Stimulated activated CD8-positive, alpha-beta memory T cell treated with anti-CD3 and anti-CD28 coated beads, Interleukin-12 subunit alpha, Interleukin-12 subunit beta, amount 100 ng/mL, for 24 hours (primary cell): ENCODE results near the gene DCBLD2.

Experiments used
- DNase-seq: peaks from one replicate; pipeline ENCODE4 v3.0.0-alpha.2; 2020; ENCODE audit errors: extremely low read depth

Gene DCBLD2

DNA sequence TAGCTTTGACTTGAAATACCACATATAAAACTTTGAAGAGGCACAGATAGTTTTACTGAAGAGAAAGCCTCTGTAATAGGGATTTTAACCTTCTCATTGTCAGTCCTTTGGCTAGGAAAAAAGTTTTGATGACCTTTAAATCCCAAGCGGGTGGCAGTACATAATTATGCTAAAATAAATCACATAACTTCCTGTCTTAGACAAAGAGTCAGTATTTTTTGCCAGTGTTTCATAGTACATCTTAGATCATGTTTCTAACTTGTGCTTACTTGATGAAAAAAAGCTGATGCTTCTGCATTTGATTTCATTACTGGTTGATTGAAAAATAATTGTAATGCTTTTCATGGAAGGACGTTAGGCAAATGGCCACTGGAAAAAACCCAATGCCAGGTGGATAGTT, 132.5 kb downstream of the DCBLD2 start:
- DNase-seq, result no peak

DNA sequence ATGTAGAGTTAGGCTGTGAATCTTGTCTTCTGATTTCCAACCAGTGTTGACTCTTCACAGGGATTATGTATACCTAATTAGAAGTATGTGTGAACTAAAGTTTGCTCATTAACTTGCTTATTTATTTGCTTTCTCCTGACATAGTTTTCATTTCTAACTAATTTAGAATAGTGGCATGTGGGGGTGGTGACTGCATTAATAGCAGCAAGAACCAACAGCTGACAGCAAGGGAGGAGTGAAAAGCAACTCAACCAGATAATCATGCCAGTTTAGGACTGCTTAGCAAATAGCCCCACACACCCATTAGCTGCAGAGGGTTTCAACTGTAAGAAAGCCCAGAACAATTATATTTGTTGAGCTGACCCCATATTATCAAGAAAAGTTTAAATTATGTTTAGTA, 134.6 kb downstream of the DCBLD2 start:
- DNase-seq, result no peak

DNA sequence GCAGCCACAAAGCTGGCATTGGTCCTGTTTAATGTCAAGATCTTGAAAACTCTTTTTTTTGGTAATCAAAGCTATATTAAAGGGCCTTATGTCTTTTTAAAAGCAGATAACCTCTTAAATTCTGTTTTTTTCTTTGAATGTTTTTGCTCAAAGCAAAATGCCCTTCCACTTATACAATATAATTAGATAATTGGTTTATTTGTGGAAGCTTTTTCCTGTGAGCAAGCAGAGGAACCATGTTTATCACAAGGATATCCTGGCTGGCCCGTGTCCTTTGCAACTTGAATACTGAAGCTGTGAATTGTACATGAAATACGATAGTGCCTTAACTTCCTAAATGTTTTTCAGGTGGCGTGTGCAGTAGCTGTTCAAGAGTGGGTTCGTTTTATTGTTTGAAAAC, 135.8 kb downstream of the DCBLD2 start:
- DNase-seq, result no peak

DNA sequence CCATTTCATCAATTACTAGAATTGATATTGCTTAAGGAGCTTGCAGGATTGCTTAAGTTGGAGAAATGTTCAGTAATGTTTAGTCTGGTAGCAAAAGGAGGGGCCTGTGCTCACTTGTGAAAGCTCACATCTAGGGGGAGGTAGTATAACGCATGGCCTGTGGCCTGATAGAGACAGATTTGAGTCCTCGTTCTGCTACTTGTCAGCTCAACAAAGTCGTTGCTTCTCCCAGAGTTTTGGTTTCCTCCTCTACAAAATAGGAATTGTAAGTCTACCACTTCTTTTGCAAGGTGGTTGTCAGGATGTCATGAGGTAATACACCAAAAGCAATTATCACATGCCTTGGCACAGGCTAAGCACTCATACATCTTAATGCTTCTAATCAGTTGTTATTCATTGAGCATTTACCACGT, 137.0 kb downstream of the DCBLD2 start:
- no peak for DNase-seq

DNA sequence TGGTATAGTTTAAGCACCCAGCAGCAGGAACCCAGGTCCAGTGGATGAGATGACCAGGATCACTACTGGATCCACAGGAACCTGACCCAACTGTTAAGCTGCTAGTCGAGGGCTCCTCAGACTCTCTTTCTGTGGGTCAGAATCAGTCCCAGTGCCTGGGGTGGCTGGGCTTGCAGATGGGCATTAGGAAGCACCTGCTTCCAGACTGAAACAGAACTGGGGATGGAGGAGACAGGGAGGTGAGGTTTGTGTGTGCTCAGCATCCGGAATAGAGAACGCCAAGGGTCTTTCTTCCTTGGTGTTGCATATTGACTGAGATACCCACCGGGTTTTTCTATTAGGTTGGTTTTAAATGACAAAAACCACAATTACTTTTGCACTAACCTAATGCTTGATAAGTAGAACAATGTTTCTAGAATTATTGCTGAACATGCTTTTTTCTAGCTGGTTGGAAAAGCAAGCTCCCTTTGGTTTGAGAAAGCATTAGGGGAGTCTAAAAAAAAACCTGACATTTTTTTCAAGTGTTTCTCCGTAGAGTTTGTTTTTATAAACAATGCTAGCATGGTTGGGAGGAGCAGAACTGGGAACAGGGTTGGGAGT, 137.6 kb downstream of the DCBLD2 start:
- no peak for DNase-seq

DNA sequence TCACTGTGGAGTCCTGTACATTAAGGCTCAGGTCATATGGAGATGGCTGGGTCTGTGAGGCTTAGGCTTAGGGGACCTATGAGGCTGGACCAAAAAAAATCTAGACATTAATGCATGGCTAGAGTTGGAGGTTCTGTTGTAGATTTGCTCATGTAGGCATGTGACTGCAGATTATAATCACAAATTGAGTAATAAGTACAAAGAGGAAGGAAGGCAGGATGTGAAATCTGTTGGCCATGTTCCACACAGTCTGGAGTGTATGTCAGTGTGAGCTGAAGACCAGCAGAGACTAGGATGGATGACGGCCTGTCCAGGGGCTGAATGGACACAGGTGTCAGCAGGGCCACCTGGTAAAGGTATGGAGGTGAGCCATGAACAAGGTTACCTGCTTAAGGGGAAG, 138.4 kb downstream of the DCBLD2 start, which contains the start of gene ST3GAL6:
Gene ST3GAL6, plus strand, starts transcription at position 265 of the 400 bp plus-strand sequence. CDS start 5,101 bp downstream, outside the sequence.
- no peak for DNase-seq

DNA sequence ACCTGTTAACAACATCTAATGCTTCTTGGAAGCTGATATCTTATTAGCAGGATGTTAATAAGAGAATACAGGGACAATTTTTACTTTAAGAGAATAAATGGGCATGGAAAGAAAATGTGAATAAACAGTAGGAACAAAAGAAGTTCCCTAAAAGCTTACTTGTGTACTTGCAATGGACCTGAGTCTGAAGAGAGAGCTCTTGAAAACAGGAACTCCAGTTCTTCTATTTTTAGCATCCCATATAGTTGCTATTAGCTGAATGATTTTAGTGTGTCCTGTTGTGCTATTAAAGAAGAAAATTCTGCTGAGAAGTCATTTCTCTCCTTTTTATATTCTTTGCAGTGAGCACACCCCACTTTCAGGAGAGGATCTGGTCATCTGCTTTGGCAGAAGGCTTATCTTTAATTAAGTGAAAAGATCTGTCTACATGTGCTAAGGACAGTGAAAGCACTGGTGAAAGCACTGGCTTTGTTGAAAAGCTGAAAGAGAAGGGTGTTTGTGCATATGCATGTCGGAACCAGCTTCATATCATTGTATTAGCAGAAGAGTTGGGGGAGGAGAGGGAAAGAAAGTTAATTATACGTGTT, 139.8 kb downstream of the DCBLD2 start:
- no peak for DNase-seq

DNA sequence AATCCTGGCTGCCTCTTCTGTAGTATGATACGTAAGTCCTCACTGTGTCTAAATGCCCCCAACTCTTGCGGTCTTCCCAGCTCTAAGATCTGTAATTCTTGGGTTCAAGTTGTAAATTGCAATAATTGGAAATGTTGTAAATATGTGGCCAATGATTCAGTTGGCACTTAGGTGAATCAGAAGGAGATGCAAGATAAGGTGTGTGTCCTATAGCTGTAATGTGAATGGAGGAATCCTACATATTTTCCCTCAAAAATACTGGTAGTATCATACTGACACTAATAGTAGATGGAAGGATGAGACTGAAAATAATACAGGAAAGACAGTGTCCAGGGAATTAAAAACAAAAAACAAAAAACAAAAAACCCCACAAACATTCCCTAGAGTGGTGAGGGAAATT, 141.9 kb downstream of the DCBLD2 start:
- DNase-seq, result no peak

DNA sequence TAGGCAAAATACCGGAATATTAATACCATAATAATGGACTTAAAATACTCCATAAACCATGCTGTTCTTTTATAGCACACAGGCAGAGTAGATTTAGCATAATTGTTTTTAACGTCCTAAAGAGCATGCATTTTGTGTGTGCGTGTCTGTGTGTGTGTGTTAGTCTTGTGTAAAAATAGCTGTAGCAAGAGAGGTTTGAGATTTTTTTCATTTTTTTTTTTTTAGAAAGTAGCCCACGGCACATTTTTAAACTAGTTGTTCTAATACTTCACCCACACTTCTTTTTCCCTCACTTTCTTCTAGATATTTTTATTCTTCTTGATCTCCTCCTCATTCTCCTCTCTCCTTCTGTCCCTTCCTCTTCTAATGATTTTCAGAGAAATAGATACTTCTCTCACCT, 145.9 kb downstream of the DCBLD2 start:
- no peak for DNase-seq

DNA sequence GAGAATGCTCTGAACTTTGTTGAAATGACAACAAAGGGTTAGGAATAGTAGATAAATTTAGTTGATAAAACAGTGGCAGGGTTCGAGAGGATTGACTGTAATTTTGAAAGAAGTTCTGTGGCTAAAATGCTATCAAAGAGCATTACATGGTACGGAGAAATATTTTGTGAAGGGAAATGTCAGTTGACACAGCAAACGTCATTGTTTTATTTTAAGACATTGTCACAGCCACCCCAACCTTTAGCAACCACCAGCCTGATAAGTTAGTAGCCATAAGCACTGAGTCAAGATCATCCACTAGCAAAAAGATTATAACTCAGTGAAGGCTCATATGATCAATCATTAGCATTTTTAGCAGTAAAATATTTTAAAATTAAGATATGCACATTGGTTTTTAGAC, 147.0 kb downstream of the DCBLD2 start:
- DNase-seq, result no peak

DNA sequence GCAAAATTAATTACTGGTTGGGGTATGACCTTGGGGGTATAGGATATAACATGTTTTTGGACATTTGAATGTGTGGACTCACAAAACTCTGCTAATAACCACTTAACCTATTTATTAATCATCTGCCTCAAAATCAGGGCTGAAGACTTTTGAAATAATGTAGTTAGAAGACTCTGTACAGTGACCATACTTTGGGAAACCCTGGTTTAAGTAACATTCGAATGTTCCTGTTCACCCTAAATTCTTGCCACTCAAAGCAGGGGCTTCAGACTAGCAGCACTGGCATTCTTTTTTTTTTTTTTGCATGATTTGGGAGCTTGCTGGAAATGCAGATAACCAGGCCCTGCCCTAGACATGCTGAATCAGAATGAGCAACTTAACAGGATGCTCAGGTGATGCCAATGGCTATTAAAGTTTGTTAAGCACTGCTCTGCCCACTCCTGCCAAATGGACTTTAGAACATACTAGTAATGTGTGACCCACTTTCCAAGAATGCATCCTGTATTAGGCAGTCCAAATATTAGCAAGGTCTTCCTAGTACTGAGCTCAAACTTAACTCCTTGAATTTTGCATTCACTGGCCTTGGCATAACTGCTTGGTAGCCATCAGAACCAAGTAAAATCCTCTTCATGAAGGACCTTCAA, 151.1 kb downstream of the DCBLD2 start:
- DNase-seq, result no peak

DNA sequence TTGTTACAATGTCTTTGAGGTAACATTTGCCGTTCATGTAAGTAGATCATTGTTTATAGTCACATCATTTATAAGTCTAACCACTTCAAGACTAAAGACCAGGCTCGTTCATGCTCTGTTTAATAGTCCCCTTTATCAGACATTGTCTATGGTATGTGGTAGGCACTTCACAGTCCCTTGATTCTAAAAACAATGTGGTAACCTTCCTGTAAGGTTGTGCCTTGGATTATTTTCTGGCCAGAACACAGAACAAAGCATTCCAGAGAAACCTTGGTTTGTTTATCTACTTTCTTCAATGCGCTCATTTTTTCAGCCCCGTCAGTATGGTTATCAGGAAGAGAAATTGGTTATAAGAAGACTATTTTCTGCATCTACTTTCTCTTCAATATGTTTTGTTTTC, 154.6 kb downstream of the DCBLD2 start:
- no peak for DNase-seq

DNA sequence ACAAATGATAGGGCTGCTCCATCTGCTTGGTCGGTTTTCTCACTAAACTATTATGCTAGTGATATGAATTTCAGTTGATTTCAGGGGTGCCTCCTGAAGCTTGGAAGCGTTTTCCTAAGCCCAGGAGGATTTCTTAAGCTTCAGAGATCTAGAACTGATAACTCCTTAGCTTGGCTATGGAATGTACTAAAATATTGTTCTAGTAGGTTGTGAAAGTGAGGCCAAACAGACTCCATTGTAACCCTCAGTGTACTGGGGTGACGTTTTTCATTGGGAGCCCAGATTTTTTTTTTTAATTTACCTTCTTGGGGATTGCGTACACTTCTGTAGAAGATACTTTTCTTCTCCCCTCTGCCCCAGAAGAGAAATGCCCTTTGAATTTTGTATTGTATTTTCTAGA, 155.4 kb downstream of the DCBLD2 start:
- no peak for DNase-seq
